ENCODE results near the gene UNC45A. TPM values are rescaled to one million over a fixed set of nuclear protein-coding genes. Genes with fewer than 3 reads are reported as not detected.

The UNC45A gene
- total RNA-seq, 1 experiment from 2014 or later, result 101 TPM

- Mint-ChIP-seq H3K36me3 (peaks cover 72% of the 10 kb centered on the region), H3K9me3 (no peaks in the 10 kb centered on the region), H3K27ac (no peak overlapping the region), H3K4me1 (no peaks in the 10 kb centered on the region), H3K4me3 (no peak overlapping the region), H3K27me3 (ENCODE audit: low read depth) (no peaks in the 10 kb centered on the region)
- ChIA-PET POLR2A (no interaction called here), CTCF (interaction anchor here (0.7 to 3.6 kb wide), 5 partner anchors 8 to 85 kb away, joined by 4 to 23 read pairs (median 6); partner anchors contain the start of gene UNC45A)
- TF ChIP-seq SP1 (CRISPR knock-in tag; conservative IDR thresholded peaks at IDR 0.05) (no peak), STAT6 (CRISPR knock-in tag; conservative IDR thresholded peaks at IDR 0.05; ENCODE audit: low read depth) (no peak), FOXJ3 (CRISPR knock-in tag; IDR thresholded peaks at IDR 0.05; ENCODE audit: borderline replicate concordance) (no peak), GABPB1 (CRISPR knock-in tag; IDR thresholded peaks at IDR 0.05) (no peak), OVOL2 (CRISPR knock-in tag; IDR thresholded peaks at IDR 0.05; ENCODE audit: borderline replicate concordance) (no peak), EMX1 (CRISPR knock-in tag; IDR thresholded peaks at IDR 0.05) (no peak), ZNF416 (CRISPR knock-in tag; IDR thresholded peaks at IDR 0.05) (no peak), AFF4 (CRISPR knock-in tag; IDR thresholded peaks at IDR 0.05; ENCODE audit: borderline replicate concordance) (no peak), RORB (CRISPR knock-in tag; IDR thresholded peaks at IDR 0.05) (no peak), ESRRA (CRISPR knock-in tag; IDR thresholded peaks at IDR 0.05; ENCODE audit: borderline replicate concordance) (no peak), MYBL2 (CRISPR knock-in tag; IDR thresholded peaks at IDR 0.05) (no peak), KAT7 (CRISPR knock-in tag; IDR thresholded peaks at IDR 0.05; ENCODE audit: borderline replicate concordance) (no peak), ZNF317 (CRISPR knock-in tag; IDR thresholded peaks at IDR 0.05; ENCODE audit: borderline replicate concordance, low read depth) (no peak), ZNF121 (CRISPR knock-in tag; IDR thresholded peaks at IDR 0.05) (no peak)
- TF ChIP-seq, protein P1, sequence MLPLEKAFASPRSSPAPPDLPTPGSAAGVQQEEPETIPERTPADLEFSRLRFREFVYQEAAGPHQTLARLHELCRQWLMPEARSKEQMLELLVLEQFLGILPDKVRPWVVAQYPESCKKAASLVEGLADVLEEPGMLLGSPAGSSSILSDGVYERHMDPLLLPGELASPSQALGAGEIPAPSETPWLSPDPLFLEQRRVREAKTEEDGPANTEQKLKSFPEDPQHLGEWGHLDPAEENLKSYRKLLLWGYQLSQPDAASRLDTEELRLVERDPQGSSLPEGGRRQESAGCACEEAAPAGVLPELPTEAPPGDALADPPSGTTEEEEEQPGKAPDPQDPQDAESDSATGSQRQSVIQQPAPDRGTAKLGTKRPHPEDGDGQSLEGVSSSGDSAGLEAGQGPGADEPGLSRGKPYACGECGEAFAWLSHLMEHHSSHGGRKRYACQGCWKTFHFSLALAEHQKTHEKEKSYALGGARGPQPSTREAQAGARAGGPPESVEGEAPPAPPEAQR (CRISPR knock-in tag; IDR thresholded peaks at IDR 0.05), result no peak
- TF ChIP-seq, protein P2, sequence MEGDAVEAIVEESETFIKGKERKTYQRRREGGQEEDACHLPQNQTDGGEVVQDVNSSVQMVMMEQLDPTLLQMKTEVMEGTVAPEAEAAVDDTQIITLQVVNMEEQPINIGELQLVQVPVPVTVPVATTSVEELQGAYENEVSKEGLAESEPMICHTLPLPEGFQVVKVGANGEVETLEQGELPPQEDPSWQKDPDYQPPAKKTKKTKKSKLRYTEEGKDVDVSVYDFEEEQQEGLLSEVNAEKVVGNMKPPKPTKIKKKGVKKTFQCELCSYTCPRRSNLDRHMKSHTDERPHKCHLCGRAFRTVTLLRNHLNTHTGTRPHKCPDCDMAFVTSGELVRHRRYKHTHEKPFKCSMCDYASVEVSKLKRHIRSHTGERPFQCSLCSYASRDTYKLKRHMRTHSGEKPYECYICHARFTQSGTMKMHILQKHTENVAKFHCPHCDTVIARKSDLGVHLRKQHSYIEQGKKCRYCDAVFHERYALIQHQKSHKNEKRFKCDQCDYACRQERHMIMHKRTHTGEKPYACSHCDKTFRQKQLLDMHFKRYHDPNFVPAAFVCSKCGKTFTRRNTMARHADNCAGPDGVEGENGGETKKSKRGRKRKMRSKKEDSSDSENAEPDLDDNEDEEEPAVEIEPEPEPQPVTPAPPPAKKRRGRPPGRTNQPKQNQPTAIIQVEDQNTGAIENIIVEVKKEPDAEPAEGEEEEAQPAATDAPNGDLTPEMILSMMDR (IDR thresholded peaks at IDR 0.05), result no peak
- TF ChIP-seq, protein P3, sequence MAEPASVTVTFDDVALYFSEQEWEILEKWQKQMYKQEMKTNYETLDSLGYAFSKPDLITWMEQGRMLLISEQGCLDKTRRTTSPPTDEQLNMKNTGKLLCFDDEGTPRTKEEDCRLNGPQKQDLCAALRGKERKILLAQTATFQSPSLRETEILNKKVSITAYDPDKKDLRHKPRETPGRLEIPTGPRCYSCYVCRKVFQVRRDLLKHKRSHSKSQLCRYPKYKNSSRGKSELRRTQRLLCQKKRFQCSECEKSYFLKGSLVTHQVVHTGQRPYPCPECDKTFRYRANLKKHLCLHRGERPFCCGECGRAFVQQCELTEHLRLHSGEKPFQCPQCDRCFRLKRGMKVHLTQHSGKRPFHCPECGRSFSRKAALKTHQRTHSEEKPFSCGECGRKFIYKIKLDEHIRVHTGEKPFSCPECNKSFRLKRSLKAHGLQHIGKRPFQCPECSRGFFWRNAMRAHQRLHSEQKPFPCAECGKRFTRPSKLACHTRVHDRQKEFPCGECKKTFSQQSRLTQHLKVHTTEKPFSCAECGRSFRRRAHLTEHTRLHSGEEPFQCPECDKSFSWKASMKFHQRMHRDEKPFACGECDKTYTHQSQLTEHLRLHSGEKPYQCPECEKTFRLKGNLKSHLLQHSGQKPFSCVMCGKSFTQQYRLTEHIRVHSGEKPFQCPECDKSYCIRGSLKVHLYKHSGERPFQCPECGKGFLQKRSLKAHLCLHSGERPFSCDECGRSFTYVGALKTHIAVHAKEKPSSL (CRISPR knock-in tag; conservative IDR thresholded peaks at IDR 0.05), result no peak
- TF ChIP-seq, protein P4, sequence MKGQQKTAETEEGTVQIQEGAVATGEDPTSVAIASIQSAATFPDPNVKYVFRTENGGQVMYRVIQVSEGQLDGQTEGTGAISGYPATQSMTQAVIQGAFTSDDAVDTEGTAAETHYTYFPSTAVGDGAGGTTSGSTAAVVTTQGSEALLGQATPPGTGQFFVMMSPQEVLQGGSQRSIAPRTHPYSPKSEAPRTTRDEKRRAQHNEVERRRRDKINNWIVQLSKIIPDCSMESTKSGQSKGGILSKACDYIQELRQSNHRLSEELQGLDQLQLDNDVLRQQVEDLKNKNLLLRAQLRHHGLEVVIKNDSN (CRISPR knock-in tag; IDR thresholded peaks at IDR 0.05), result no peak
- TF ChIP-seq, protein P5, sequence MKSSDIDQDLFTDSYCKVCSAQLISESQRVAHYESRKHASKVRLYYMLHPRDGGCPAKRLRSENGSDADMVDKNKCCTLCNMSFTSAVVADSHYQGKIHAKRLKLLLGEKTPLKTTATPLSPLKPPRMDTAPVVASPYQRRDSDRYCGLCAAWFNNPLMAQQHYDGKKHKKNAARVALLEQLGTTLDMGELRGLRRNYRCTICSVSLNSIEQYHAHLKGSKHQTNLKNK (CRISPR knock-in tag; IDR thresholded peaks at IDR 0.05), result no peak
- DNase-seq (ENCODE audit: low spot score), result no peak
- no peak for ATAC-seq
Measured at GRCh38 chr15:90948506-90948905, 13.4 kb downstream of the UNC45A start.

Measured in WTC11 (cell line).